Activated CD4-positive, alpha-beta T cell treated with anti-CD3 and anti-CD28 coated beads for 36 hours (primary cell): ENCODE data around the gene MAGEF1. TPM values are rescaled to one million over a fixed set of nuclear protein-coding genes. Genes with fewer than 3 reads are reported as not detected.

Experiments
- ATAC-seq: fragments of 200-7000 bp; cut with Tn5 transposase; one replicate; pipeline ENCODE4 v1.10.0; 2021; ENCODE audit warnings: mild to moderate bottlenecking, moderate library complexity
- CTCF ChIA-PET: fragments of 350-600 bp; sonication (Branson Sonifier 250); formaldehyde crosslinking; loops from one replicate; lab custom pipeline; 2021; ENCODE audit warnings: antibody characterized with exemption; lab: Charles Lee
- POLR2A ChIA-PET: fragments of 350-600 bp; sonication (Branson Sonifier 250); formaldehyde crosslinking; loops from one replicate; lab custom pipeline; 2021; ENCODE audit warnings: antibody characterized with exemption, inconsistent platforms; lab: Charles Lee
- DNase-seq: peaks from one replicate; pipeline ENCODE4 v3.0.0-alpha.2; 2020
- H3K27ac Mint-ChIP-seq: one replicate; pipeline ENCODE4 v1.8.0; 2021; ENCODE audit warnings: mixed read lengths
- H3K27me3 Mint-ChIP-seq: one replicate; pipeline ENCODE4 v1.8.0; 2021; ENCODE audit warnings: mixed read lengths
- H3K36me3 Mint-ChIP-seq: one replicate; pipeline ENCODE4 v1.8.0; 2021; ENCODE audit warnings: low read depth, mixed read lengths
- H3K4me1 Mint-ChIP-seq: one replicate; pipeline ENCODE4 v1.8.0; 2021; ENCODE audit warnings: mixed read lengths
- H3K4me3 Mint-ChIP-seq: one replicate; pipeline ENCODE4 v1.8.0; 2021; ENCODE audit warnings: mild to moderate bottlenecking, moderate library complexity, mixed read lengths
- H3K9me3 Mint-ChIP-seq: one replicate; pipeline ENCODE4 v1.8.0; 2021; ENCODE audit warnings: low read depth, mixed read lengths
- intact Hi-C, 2 experiments: fragments of 100-400 bp; cut with DNase I in 1 of 2; cut with micrococcal nuclease in 1 of 2; formaldehyde crosslinking; loops; one replicate each; pipeline versions ENCODE4 v1.14.2 to v1.15.1; 2022 to 2024; cut with DNase I, micrococcal nuclease
- total RNA-seq, 2 experiments: library from RNA; stranded (reverse); gene quantifications; one replicate each; pipeline ENCODE4 v1.2.3, GENCODE V29; 2021

The MAGEF1 gene
- total RNA-seq, 2 experiments from 2014 or later = 13.6 to 14.3 TPM

DNA sequence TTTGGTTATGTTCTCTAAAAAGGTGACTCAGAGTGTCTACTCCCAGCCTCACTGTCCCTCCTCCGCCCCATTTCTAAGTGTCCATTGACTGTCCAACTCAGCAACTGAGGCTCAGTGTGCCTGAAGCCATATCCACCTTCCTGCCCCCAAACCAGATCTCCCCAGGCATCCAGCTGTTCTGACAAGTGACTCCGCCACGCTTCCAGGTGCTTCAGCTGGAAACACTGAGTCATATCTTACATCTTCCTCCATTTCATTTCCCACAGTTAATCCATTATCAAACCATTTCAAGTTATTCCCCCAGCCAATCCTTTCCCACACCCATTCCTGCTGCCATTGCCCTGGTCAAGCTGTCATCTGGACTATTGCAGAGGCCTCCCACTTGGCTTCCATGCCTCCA is 17.1 kb downstream of the MAGEF1 start:
- CTCF ChIA-PET = no interaction called here
- intact Hi-C loops = no loop called here
- POLR2A ChIA-PET = no interaction called here
- Mint-ChIP-seq H3K27me3 (no peaks in the 10 kb centered on the region), H3K27ac (no peak overlapping the region), H3K9me3 (no peaks in the 10 kb centered on the region), H3K4me1 (no peaks in the 10 kb centered on the region), H3K4me3 (no peak overlapping the region), H3K36me3 (no peaks in the 10 kb centered on the region)
- ATAC-seq (no peak), DNase-seq (no peak)

DNA sequence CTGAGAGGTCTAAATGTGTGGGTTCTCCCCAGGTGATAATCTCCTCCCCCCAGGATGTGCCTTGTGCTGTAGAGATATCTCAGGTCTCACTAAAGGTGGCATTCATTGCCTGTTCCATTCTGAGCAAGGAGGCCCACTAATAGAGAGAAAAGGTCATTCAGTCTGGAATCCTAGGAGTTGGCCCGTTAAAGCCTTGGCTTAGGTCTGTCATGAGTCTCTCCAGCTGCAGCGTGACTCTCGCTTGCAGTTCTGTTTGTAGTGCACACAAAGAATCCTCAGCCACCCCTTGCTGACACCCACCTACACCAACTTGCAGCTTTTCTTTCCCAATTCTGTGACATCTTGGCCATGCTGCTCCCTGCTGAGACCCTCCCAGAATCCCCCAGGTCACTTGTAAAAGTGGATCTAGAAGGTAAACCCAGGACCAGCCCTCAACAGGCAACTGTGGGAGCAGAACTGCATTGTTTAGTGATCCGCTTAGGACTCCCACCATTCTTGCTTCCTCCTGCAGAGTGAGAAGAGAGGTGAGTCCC is 17.7 kb downstream of the MAGEF1 start:
- no peak overlapping the region for H3K27ac Mint-ChIP-seq
- DNase-seq (no peak), ATAC-seq (no peak)
- no peak overlapping the region for H3K4me3 Mint-ChIP-seq
- H3K36me3 Mint-ChIP-seq = no peaks in the 10 kb centered on the region
- H3K4me1 Mint-ChIP-seq = no peaks in the 10 kb centered on the region
- intact Hi-C loops = no loop called here
- ChIA-PET POLR2A (no interaction called here), CTCF (no interaction called here)
- no peaks in the 10 kb centered on the region for H3K27me3 Mint-ChIP-seq
- H3K9me3 Mint-ChIP-seq = no peaks in the 10 kb centered on the region

DNA sequence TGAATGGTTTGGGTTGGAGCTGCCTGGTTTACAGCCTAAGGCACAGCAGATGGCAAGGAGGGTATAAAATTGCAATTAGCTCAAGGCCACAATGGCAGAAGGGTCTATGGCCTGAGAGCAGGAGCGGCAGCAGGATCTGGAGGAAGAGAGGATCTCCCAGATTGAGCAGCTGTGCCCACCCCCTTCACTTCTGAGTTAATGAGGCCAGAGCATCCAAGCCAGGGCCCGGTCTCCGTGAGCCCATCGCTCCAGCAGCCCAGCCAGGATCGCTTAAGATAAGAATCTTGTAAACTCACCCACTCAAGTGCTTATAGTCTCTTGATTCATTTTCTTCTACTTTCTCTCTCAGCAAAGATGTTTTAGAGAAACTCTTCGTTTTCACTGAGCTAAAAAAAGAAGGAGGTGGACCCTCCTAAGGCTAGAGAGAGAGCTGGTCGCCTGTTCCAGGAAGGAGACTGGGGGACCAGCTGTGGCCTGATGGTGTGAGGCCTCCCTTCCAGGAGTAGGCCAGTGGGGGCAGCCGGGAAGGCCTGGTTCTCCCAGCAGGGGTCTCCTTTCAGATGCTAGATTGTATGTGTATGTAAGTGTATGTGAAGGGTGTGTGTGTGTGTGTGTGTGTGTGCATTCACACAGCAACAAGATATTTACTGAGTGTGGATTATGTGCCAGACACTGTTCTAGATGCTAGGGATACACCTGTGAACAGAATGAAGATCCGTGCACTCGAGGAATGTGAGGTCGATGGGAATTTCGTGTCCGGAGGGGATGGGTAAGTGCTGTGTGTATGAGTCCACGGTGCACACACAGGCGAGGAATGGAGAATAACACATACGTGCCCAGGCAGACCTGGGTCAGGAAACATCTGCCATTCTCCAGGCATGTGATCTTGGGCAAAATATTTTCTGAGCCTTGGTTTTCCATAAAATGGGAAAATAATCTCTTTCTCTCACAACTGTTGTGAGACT is 18.6 kb downstream of the MAGEF1 start:
- H3K4me1 Mint-ChIP-seq = no peaks in the 10 kb centered on the region
- H3K36me3 Mint-ChIP-seq = no peaks in the 10 kb centered on the region
- H3K27ac Mint-ChIP-seq = no peak overlapping the region
- intact Hi-C loops = no loop called here
- H3K4me3 Mint-ChIP-seq = no peak overlapping the region
- no peaks in the 10 kb centered on the region for H3K27me3 Mint-ChIP-seq
- no peak for DNase-seq
- H3K9me3 Mint-ChIP-seq = no peaks in the 10 kb centered on the region
- POLR2A ChIA-PET = interaction anchor here (0.6 kb wide), 1 partner anchor 97 kb away, joined by 3 read pairs; no protein-coding TSS in a partner anchor
- CTCF ChIA-PET = interaction anchor here (0.5 kb wide), 1 partner anchor 25 kb away, joined by 3 read pairs; no protein-coding TSS in a partner anchor
- no peak for ATAC-seq

GRCh38 chr3:184691397-184692231 is 20.2 kb downstream of the MAGEF1 start:
- intact Hi-C loops = no loop called here
- CTCF ChIA-PET = no interaction called here
- POLR2A ChIA-PET = no interaction called here
- Mint-ChIP-seq H3K4me1 (no peaks in the 10 kb centered on the region), H3K36me3 (no peaks in the 10 kb centered on the region), H3K4me3 (no peak overlapping the region), H3K27ac (no peak overlapping the region), H3K9me3 (no peaks in the 10 kb centered on the region), H3K27me3 (no peaks in the 10 kb centered on the region)
- DNase-seq (no peak), ATAC-seq (no peak)

- Mint-ChIP-seq H3K4me1 (no peaks in the 10 kb centered on the region), H3K9me3 (no peaks in the 10 kb centered on the region), H3K4me3 (no peak overlapping the region), H3K27ac (no peak overlapping the region), H3K27me3 (no peaks in the 10 kb centered on the region), H3K36me3 (no peaks in the 10 kb centered on the region)
- intact Hi-C loops = no loop called here
- DNase-seq = no peak
- ChIA-PET CTCF (no interaction called here), POLR2A (no interaction called here)
- no peak for ATAC-seq
These were observed 21.5 kb downstream of the MAGEF1 start for GRCh38 chr3:184690192-184690883.

DNA sequence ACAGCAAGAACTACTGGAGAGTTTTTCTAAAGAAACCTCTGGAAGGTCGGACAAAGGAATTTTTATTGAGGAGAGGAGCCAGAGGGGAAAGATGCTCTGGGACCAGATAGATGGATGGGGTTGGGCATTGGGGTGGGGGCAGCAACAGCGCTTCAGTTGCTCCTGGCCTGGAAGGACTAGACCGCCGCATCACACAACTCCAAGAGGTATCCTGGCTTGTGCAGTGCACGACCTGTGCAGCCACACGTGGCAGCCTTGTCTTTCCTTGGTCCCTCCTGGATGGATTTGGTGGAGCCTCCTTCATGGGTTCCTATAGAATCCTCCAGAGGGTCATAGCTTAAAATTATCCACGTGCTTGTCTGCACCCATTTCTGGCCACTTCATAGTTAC is 23.0 kb downstream of the MAGEF1 start:
- CTCF ChIA-PET = interaction anchor here (0.9 to 1.3 kb wide), 2 partner anchors 8 to 128 kb away, joined by 3 read pairs; partner anchors contain the start of gene EPHB3
- no peak for ATAC-seq

DNA sequence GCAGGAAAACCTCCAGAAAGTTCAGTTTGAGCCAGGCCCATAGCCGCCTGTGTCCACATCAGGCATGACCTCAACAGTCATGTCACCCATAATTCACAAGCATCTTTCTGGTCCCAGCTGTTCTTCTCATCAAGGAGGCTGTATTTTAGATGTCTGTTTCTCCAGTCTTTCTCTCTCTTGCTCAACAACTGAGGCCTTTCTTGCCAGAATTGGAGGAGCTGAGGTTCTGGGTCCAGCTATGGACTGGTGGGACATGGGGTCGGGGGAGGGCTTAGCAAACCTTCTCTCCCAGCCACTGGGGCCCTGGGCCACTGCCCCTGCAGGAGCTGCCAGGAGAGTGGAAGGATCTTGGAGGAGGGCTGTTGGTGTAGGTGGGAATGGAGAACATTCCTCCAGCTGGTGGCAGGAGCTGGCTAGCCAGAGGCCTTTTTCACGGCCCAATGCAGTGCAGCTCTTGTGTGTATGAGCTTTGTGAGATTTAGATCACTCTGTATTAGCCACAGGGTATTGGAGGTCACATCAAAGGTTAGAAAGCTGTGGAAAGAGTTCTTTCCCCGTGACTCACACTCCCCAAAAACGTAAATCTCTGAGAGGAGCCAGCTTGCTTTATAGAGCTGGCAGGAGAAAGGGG is 23.5 kb downstream of the MAGEF1 start:
- ATAC-seq (no peak), DNase-seq (no peak)
- POLR2A ChIA-PET = interaction anchor here (0.6 kb wide), 1 partner anchor 32 kb away, joined by 4 read pairs; no protein-coding TSS in a partner anchor
- CTCF ChIA-PET = interaction anchor here (0.7 to 1.3 kb wide), 4 partner anchors 9 to 127 kb away, joined by 3 to 4 read pairs (median 3); partner anchors contain the start of gene EPHB3
- H3K36me3 Mint-ChIP-seq = no peaks in the 10 kb centered on the region
- no peak overlapping the region for H3K27ac Mint-ChIP-seq
- H3K27me3 Mint-ChIP-seq = no peaks in the 10 kb centered on the region
- H3K4me1 Mint-ChIP-seq = no peaks in the 10 kb centered on the region
- intact Hi-C loops = no loop called here
- H3K9me3 Mint-ChIP-seq = no peaks in the 10 kb centered on the region
- no peak overlapping the region for H3K4me3 Mint-ChIP-seq

More for the DNA sequence above, 23.0 kb downstream of the MAGEF1 start:
- no peaks in the 10 kb centered on the region for H3K36me3 Mint-ChIP-seq
- H3K4me3 Mint-ChIP-seq = no peak overlapping the region
- POLR2A ChIA-PET = no interaction called here
- DNase-seq = no peak
- no peak overlapping the region for H3K27ac Mint-ChIP-seq
- no peaks in the 10 kb centered on the region for H3K4me1 Mint-ChIP-seq
- no peaks in the 10 kb centered on the region for H3K9me3 Mint-ChIP-seq
- intact Hi-C loops = no loop called here
- H3K27me3 Mint-ChIP-seq = no peaks in the 10 kb centered on the region

DNA sequence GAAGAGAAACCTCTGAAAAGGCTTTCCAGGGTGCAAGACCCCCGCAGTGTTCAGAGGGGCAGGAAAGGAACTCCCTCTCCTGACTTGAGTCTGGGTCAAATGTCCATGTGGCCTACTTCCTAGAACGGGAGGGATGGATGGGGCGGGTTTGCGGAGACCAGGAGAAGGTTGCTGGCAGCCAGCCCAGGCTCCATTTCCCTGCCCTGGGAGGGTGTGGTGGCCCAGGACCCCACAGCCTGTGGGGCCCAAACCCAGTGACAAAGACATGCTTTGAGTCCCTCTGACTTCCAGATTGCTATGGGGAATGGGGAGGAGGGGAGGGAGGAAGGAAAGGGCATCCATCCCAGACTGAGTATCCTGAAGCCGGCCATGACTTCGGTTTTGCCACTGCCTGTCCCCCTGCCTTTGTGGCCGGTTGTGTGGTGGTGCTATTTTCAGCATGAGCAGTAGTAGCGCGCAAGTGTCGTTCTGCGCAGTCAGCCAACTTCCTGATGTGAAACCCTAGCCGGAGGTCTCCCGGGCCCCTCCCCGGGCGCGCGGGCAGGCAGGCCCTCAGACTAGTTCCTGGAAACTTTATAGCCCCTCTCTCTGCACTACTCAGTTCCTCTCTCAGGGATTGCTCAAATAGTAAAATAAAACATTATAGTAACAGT is 24.4 kb downstream of the MAGEF1 start:
- no peak for ATAC-seq
- no peaks in the 10 kb centered on the region for H3K4me1 Mint-ChIP-seq
- no peaks in the 10 kb centered on the region for H3K27me3 Mint-ChIP-seq
- no peak overlapping the region for H3K27ac Mint-ChIP-seq
- H3K9me3 Mint-ChIP-seq = no peaks in the 10 kb centered on the region
- intact Hi-C loops = no loop called here
- no peak for DNase-seq
- CTCF ChIA-PET = interaction anchor here (0.9 kb wide), 1 partner anchor 86 kb away, joined by 4 read pairs; no protein-coding TSS in a partner anchor
- no peaks in the 10 kb centered on the region for H3K36me3 Mint-ChIP-seq
- POLR2A ChIA-PET = interaction anchor here (0.6 kb wide), 1 partner anchor 31 kb away, joined by 4 read pairs; no protein-coding TSS in a partner anchor
- no peak overlapping the region for H3K4me3 Mint-ChIP-seq

DNA sequence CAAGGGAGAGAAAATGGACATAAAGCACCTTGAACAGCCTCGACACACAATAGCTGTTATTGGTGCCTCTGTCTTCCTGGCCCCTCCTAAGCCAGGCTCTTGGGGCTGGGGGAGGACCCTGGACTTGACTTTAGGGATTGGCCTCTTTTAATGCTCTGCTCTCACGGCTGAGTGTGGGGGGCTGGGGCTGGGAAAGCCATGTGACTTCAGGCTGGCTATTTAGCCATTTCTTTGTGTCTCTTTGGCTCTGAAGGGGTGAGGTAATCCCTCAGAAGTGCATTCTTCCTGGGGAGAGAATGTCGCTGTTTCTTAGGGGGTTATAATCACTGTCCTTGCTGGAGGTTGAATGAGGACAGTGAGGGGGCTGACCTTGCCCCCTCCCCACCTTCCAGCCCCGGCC is 26.2 kb downstream of the MAGEF1 start:
- Mint-ChIP-seq H3K27me3 (no peaks in the 10 kb centered on the region), H3K4me1 (no peaks in the 10 kb centered on the region), H3K27ac (no peak overlapping the region), H3K9me3 (no peaks in the 10 kb centered on the region), H3K4me3 (no peak overlapping the region), H3K36me3 (no peaks in the 10 kb centered on the region)
- CTCF ChIA-PET = no interaction called here
- POLR2A ChIA-PET = no interaction called here
- DNase-seq (no peak), ATAC-seq (no peak)
- intact Hi-C loops = no loop called here

DNA sequence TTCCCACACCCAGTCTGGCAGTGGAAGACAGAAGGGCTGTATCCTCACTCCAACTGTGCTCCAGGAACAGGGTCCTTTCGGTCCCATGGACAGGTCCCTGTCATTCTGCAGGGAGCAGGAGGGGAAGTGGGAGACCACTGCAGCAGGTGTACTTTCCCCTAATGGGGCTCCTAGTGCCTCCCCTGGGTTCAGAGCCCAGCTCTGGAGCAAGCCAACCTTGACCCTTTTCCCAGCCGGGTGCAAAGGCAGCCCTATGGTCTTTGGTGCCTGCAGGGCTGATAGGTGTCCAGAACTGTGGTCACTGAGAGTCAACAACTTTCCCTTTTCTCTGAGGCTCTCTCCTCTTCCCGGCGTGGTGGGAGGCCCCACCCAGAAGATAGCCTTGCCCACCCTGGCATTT is 26.8 kb downstream of the MAGEF1 start:
- no peaks in the 10 kb centered on the region for H3K36me3 Mint-ChIP-seq
- H3K4me3 Mint-ChIP-seq = no peak overlapping the region

More for the DNA sequence above, 26.8 kb downstream of the MAGEF1 start:
- DNase-seq (no peak), ATAC-seq (no peak)
- CTCF ChIA-PET = no interaction called here
- no peaks in the 10 kb centered on the region for H3K9me3 Mint-ChIP-seq
- intact Hi-C loops = no loop called here
- H3K4me1 Mint-ChIP-seq = no peaks in the 10 kb centered on the region
- POLR2A ChIA-PET = no interaction called here
- no peak overlapping the region for H3K27ac Mint-ChIP-seq
- no peaks in the 10 kb centered on the region for H3K27me3 Mint-ChIP-seq
